HepG2 (cell line): ENCODE data around the gene EVA1C. TPM values are rescaled to one million over a fixed set of nuclear protein-coding genes. Genes with fewer than 3 reads are reported as not detected.

ENCODE experiments used
- ATAC-seq: fragments of 200-7000 bp; cut with Tn5 transposase; 3 replicates; pipeline ENCODE4 v1.9.1; 2020; ENCODE audit warnings: mild to moderate bottlenecking, moderate library complexity
- BruUV-seq: library from RNA; stranded (reverse); fragments of 400-500 nt; replicated peaks from 2 replicates; lab custom pipeline; 2021; lab: Mats Ljungman, UMichigan
- CTCF ChIA-PET: fragments of 300-600 bp; formaldehyde crosslinking; extraction: SDS; loops from one replicate; lab custom pipeline; 2021; ENCODE audit warnings: low total read pairs, inconsistent platforms, low intra/inter-chr PET ratio; lab: Yijun Ruan, JAX
- POLR2A ChIA-PET: fragments of 350-600 bp; sonication (Branson Sonifier 250); formaldehyde crosslinking; loops from one replicate; lab custom pipeline; 2020; ENCODE audit warnings: antibody characterized with exemption, inconsistent platforms; lab: Yijun Ruan, JAX
- DNase-seq: peaks from one replicate; pipeline ENCODE4 v3.0.0-alpha.2; 2015; ENCODE audit warnings: low spot score
- FAIRE-seq: peaks from 3 replicates; lab custom pipeline; 2011; peaks lifted over from hg19 to GRCh38; lab: Jason Lieb, UNC
- H2AFZ ChIP-seq: one replicate; pipeline ENCODE4 v1.6.1; 2011; ENCODE audit warnings: low read length, inconsistent platforms
- H3K27ac ChIP-seq: fragments of 300-600 bp; 3 replicates; pipeline ENCODE4 v1.8.0; 2011; ENCODE audit warnings: mixed run types, mild to moderate bottlenecking, mixed read lengths, low read length, inconsistent platforms; ENCODE audit not compliant: insufficient read depth; ENCODE audit errors: extremely low read length
- H3K27me3 ChIP-seq, 2 experiments: fragments of 200-600 bp in 1 of 2; 2 replicates in 1 of 2; 3 replicates in 1 of 2; pipeline versions ENCODE4 v1.6.0 to v1.8.0; 2011; ENCODE audit warnings: low read length in 2 of 2, mild to moderate bottlenecking in 2 of 2, moderate library complexity in 2 of 2, inconsistent platforms in 1 of 2; ENCODE audit not compliant: insufficient read depth in 2 of 2, control insufficient read depth in 1 of 2
- H3K36me3 ChIP-seq, 2 experiments: fragments of 200-600 bp in 1 of 2; replicated peaks in 1 of 2; 2 replicates in 1 of 2; 3 replicates in 1 of 2; pipeline versions ENCODE4 v1.5.1 to v1.8.0; 2011; ENCODE audit warnings: low read length in 2 of 2, inconsistent platforms in 1 of 2; ENCODE audit not compliant: insufficient read depth in 2 of 2, control insufficient read depth in 1 of 2
- H3K4me1 ChIP-seq: 2 replicates; pipeline ENCODE4 v1.5.1; 2012; ENCODE audit warnings: low read length, inconsistent platforms; ENCODE audit not compliant: insufficient read depth
- H3K4me2 ChIP-seq: 2 replicates; pipeline ENCODE4 v1.6.0; 2011; ENCODE audit warnings: low read depth, low read length, inconsistent platforms
- H3K4me3 ChIP-seq, 3 experiments: fragments of 200-600 bp in 1 of 3; sonication (generic), shearing (Covaris generic) in 1 of 3; replicated peaks in 1 of 3; 2 replicates each; pipeline ENCODE4 v1.5.1; 2011 to 2016; ENCODE audit warnings: low read length in 3 of 3, inconsistent platforms in 2 of 3, low read depth in 2 of 3, mild to moderate bottlenecking in 2 of 3, control low read depth in 1 of 3, mixed read lengths in 1 of 3; ENCODE audit not compliant: insufficient read depth in 1 of 3
- H3K79me2 ChIP-seq: one replicate; pipeline ENCODE4 v1.6.1; 2011; ENCODE audit warnings: low read length, inconsistent platforms; ENCODE audit not compliant: insufficient read depth
- H3K9ac ChIP-seq: 2 replicates; pipeline ENCODE4 v1.6.0; 2011; ENCODE audit warnings: mild to moderate bottlenecking, low read depth, low read length, inconsistent platforms; ENCODE audit not compliant: insufficient read depth
- H3K9me3 ChIP-seq: 2 replicates; pipeline ENCODE4 v1.5.1; 2012; ENCODE audit warnings: mild to moderate bottlenecking, low read length
- H4K20me1 ChIP-seq: 2 replicates; pipeline ENCODE4 v1.6.0; 2011; ENCODE audit warnings: inconsistent platforms, mild to moderate bottlenecking, low read length, moderate library complexity; ENCODE audit not compliant: insufficient read depth
- ARID5B ChIP-seq: IDR thresholded peaks from 2 replicates; pipeline ENCODE4 v1.4.0; 2020; ENCODE audit warnings: mild to moderate bottlenecking, missing genetic modification reagents
- ATF4 ChIP-seq, 2 experiments: fragments of 450-650 bp in 1 of 2; sonication (generic) in 1 of 2; formaldehyde crosslinking; IDR thresholded peaks; 2 replicates each; pipeline versions ENCODE4 v1.5.0 to v1.8.0; 2020 to 2022; ENCODE audit warnings: mild to moderate bottlenecking in 1 of 2, missing genetic modification reagents in 1 of 2
- HNF4A ChIP-seq: sonication (generic); formaldehyde crosslinking; IDR thresholded peaks from 2 replicates; pipeline ENCODE4 v1.4.0; 2020; ENCODE audit warnings: missing genetic modification reagents
- JUN ChIP-seq: sonication (generic); formaldehyde crosslinking; IDR thresholded peaks from 2 replicates; pipeline ENCODE4 v1.4.0; 2020; ENCODE audit warnings: mild to moderate bottlenecking, missing genetic modification reagents
- KDM1A ChIP-seq: IDR thresholded peaks from 2 replicates; pipeline ENCODE4 v1.6.1; 2016; ENCODE audit warnings: missing compliant biosample characterization
- SMARCC2 ChIP-seq: fragments of 450-650 bp; IDR thresholded peaks from 2 replicates; pipeline ENCODE4 v1.6.1; 2017; ENCODE audit warnings: antibody characterized with exemption, mild to moderate bottlenecking
- THAP8 ChIP-seq: sonication (generic); formaldehyde crosslinking; IDR thresholded peaks from 2 replicates; pipeline ENCODE4 v1.5.1; 2020; ENCODE audit warnings: missing genetic modification reagents, mild to moderate bottlenecking, borderline replicate concordance
- ZBTB37 ChIP-seq: sonication (generic); formaldehyde crosslinking; IDR thresholded peaks from 2 replicates; pipeline ENCODE4 v1.4.0; 2020; ENCODE audit warnings: mild to moderate bottlenecking, missing genetic modification reagents
- ZNF225 ChIP-seq: sonication (generic); formaldehyde crosslinking; IDR thresholded peaks from 2 replicates; pipeline ENCODE4 v1.4.0; 2020; ENCODE audit warnings: mild to moderate bottlenecking, missing genetic modification reagents
- WGBS: methylation state at CpG from one replicate; pipeline ENCODE4 v1.1.6; 2017; ENCODE audit warnings: low lambda C conversion rate; 5-methylcytosine and 5-hydroxymethylcytosine counted together
- in situ Hi-C: cut with HindIII; loops from 2 replicates; pipeline ENCODE4 v1.10.0; 2017; ENCODE audit warnings: low pct_unique_long_range_greater_than_20kb; ENCODE audit not compliant: extremely low pct_ligation_motif_present
- intact Hi-C: fragments of 100-400 bp; cut with micrococcal nuclease; formaldehyde crosslinking; loops from one replicate; pipeline ENCODE4 v1.10.0; 2022; ENCODE audit not compliant: unreplicated experiment
- polyA plus RNA-seq, 8 experiments: library from polyadenylated mRNA; depleted of rRNA in 3 of 8; stranded (reverse) in 7 of 8; unstranded in 1 of 8; fragments of >200 nt; fragmentation: Illumina TruSeq in 4 of 8; extraction: Trizol in 4 of 8; gene quantifications; 2 replicates each; pipeline versions ENCODE4 v1.2.1 to v1.2.3, GENCODE V29; 2011 to 2016; ENCODE audit warnings: low read depth in 4 of 8, missing spikeins in 1 of 8, mixed read lengths in 1 of 8; ENCODE audit not compliant: insufficient read depth in 1 of 8
- total RNA-seq, 5 experiments: library from RNA; depleted of rRNA; stranded (reverse); fragments of >200 nt; fragmentation: Illumina TruSeq; extraction: Trizol; gene quantifications; 2 replicates each; pipeline ENCODE4 v1.2.3, GENCODE V29; 2016; ENCODE audit warnings: low read depth in 1 of 5

The EVA1C gene
- total and polyA plus RNA-seq, 2 of the 13 experiments (the other 11 are each of a cell fraction or from before 2014, with no cell fraction given) = 0.29 to 0.34 TPM

- Histone ChIP-seq H3K9me3 (no peaks in the 10 kb centered on the region), H3K4me3 (no peak overlapping the region), H3K36me3 (no peaks in the 10 kb centered on the region), H2AFZ (no peak overlapping the region), H3K27me3 (no peaks in the 10 kb centered on the region), H3K79me2 (no peaks in the 10 kb centered on the region), H3K27ac (no peak overlapping the region), H3K4me2 (no peak overlapping the region), H3K9ac (no peak overlapping the region), H4K20me1 (no peaks in the 10 kb centered on the region), H3K4me1 (no peaks in the 10 kb centered on the region)
- ChIA-PET CTCF (no interaction called here), POLR2A (no interaction called here)
- no TSS peak for BruUV-seq
- DNase-seq (no peak), ATAC-seq (no peak), FAIRE-seq (no peak)
- TF ChIP-seq HNF4A (CRISPR knock-in tag) = no peak
- TF ChIP-seq ZNF225 (CRISPR knock-in tag) = no peak
- TF ChIP-seq SMARCC2 = no peak
- no peak for TF ChIP-seq THAP8 (CRISPR knock-in tag)
- 95% methylated on average over 3 of the region's 3 CpGs for WGBS
- in situ Hi-C loops (no loop called here), intact Hi-C loops (no loop called here)
These were observed 131.5 kb downstream of the EVA1C start for GRCh38 chr21:32543975-32544374.

GRCh38 chr21:32544697-32545096 is 132.2 kb downstream of the EVA1C start:
- H3K36me3 ChIP-seq = no peaks in the 10 kb centered on the region
- no peaks in the 10 kb centered on the region for H3K4me1 ChIP-seq
- ChIA-PET POLR2A (no interaction called here), CTCF (no interaction called here)
- no TSS peak for BruUV-seq
- H3K9me3 ChIP-seq = no peaks in the 10 kb centered on the region
- in situ Hi-C loops = no loop called here
- FAIRE-seq (no peak), DNase-seq (no peak), ATAC-seq (no peak)
- no peak overlapping the region for H3K9ac ChIP-seq
- H3K27ac ChIP-seq = no peak overlapping the region
- no peaks in the 10 kb centered on the region for H3K79me2 ChIP-seq
- intact Hi-C loops = no loop called here
- no peak overlapping the region for H3K4me2 ChIP-seq
- no peaks in the 10 kb centered on the region for H3K27me3 ChIP-seq
- no peaks in the 10 kb centered on the region for H4K20me1 ChIP-seq
- H3K4me3 ChIP-seq = no peak overlapping the region
- no peak overlapping the region for H2AFZ ChIP-seq
- 94% methylated on average over 4 of the region's 4 CpGs for WGBS
- TF ChIP-seq KDM1A = no peak
- no peak for TF ChIP-seq ATF4 (CRISPR knock-in tag; IDR thresholded peaks at IDR 0.05)
- no peak for TF ChIP-seq JUN
- no peak for TF ChIP-seq ARID5B (CRISPR knock-in tag)
- TF ChIP-seq ZBTB37 (CRISPR knock-in tag) = no peak
